Right cardiac atrium (tissue), 5 donors: ENCODE data around the gene NGEF. TPM values are rescaled to one million over a fixed set of nuclear protein-coding genes. Genes with fewer than 3 reads are reported as not detected.

Experiments
- ATAC-seq, 2 donors: fragments of 200-7000 bp; cut with Tn5 transposase; one replicate each; pipeline versions ENCODE4 v1.8.0 to v1.9.1; 2020; ENCODE audit warnings: moderate library complexity in 2 of 2, mild to moderate bottlenecking in 1 of 2
- DNase-seq, 3 donors: peaks; one replicate each; pipeline ENCODE4 v3.0.0-alpha.2; 2020
- H3K27ac ChIP-seq: one replicate; pipeline ENCODE4 v1.5.1; 2013; ENCODE audit warnings: mild to moderate bottlenecking, low read length, control low read depth, moderate library complexity
- H3K27me3 ChIP-seq: one replicate; pipeline ENCODE4 v1.6.1; 2013; ENCODE audit not compliant: control insufficient read depth, insufficient read depth
- H3K4me1 ChIP-seq: one replicate; pipeline ENCODE4 v1.6.1; 2013; ENCODE audit warnings: low read length; ENCODE audit not compliant: control insufficient read depth, insufficient read depth
- H3K4me3 ChIP-seq: one replicate; pipeline ENCODE4 v1.5.1; 2013; ENCODE audit warnings: low read length, control low read depth
- H3K9me3 ChIP-seq: one replicate; pipeline ENCODE4 v1.6.1; 2013; ENCODE audit warnings: low read length; ENCODE audit not compliant: control insufficient read depth
- WGBS: extraction: QIAGEN DNeasy Blood & Tissue Kit; methylation state at CpG from one replicate; pipeline ENCODE4 v1.1.7; 2013; 5-methylcytosine and 5-hydroxymethylcytosine counted together
- intact Hi-C, 4 donors: fragments of 100-400 bp; cut with DNase I; formaldehyde crosslinking; loops; one replicate each; pipeline versions ENCODE4 v1.11.0 to v1.14.0; 2022 to 2023
- polyA plus RNA-seq: library from polyadenylated mRNA; stranded (reverse); fragments of 200-250 nt; gene quantifications from one replicate; pipeline ENCODE4 v1.2.3, GENCODE V29; 2013
- total RNA-seq, 4 donors: library from RNA; stranded (reverse); fragmentation: NEBNext Ultra II Directional; extraction: Animal tissue kit (Norgen Biotek cat#: 25700); gene quantifications; one replicate each; pipeline ENCODE4 v1.2.1, GENCODE V29; 2021
- donor health status: healthy with polysubstance abuse.
- donor health status: DM: no; HTN: yes; CAD: no.
- donor health status: DM: no; HTN: no; CAD: no.
- donor health status: DM: no; HTN: yes; CAD: no; lungs with severe emphysema.
- donor health status: DM: yes; HTN: yes; CAD: no.

The NGEF gene
- total and polyA plus RNA-seq, 5 donors = 1.5 to 4.2 (median 2.7) TPM

DNA sequence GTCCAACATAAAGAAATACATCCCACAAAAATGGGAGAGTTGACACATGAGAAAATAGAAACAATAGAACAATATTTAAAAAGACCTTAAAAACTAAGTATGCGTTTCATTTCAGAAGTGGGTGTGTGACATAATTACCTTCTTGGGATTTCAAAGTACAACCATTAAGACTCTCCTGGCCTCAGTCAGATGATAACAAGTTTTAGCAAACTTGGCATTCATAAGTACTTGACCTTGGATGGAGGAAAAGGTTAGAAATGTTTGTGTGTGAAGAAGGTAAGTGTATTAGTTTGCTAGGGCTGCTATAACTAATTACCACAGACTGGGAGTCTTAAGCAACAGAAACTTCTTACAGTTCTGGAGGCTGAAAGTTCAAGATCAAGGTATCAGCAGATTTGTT lies 4.9 kb upstream of the NGEF start:
- Histone ChIP-seq H3K4me3 (no peak overlapping the region), H3K4me1 (no peaks in the 10 kb centered on the region), H3K27me3 (no peaks in the 10 kb centered on the region), H3K9me3 (no peaks in the 10 kb centered on the region), H3K27ac (no peak overlapping the region)
- WGBS = 96% methylated on average over 1 of the region's 1 CpG
- no peak for ATAC-seq
- DNase-seq = no peak
- intact Hi-C loops = no loop called here

GRCh38 chr2:233015019-233015645 lies 2.1 kb upstream of the NGEF start:
- DNase-seq = no peak
- Histone ChIP-seq H3K27me3 (no peaks in the 10 kb centered on the region), H3K27ac (no peak overlapping the region), H3K4me3 (no peak overlapping the region), H3K9me3 (no peaks in the 10 kb centered on the region), H3K4me1 (no peaks in the 10 kb centered on the region)
- ATAC-seq = no peak
- 90% methylated on average over 1 of the region's 1 CpG for WGBS
- intact Hi-C loops = no loop called here

DNA sequence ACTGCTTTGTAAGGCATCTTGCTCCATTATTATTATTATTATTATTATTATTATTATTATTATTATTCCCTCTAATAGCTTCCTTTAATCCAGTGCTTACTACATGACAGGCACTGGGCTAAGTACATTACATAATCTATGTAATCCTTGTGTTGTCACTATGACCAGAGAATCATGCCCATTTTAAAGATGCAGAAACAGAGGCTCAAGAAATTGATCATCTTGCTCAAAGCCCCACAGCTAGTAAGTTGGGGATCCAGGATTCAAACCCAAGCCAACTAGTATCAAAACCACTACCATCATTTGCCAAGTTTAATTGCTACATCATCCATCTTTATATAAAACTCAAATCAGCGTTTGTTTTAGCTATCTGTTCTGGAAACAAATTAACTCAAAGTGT lies 594 bp upstream of the NGEF start:
- DNase-seq (no peak), ATAC-seq (no peak)
- Histone ChIP-seq H3K27ac (no peak overlapping the region), H3K4me3 (no peak overlapping the region), H3K27me3 (no peaks in the 10 kb centered on the region), H3K4me1 (no peaks in the 10 kb centered on the region), H3K9me3 (no peaks in the 10 kb centered on the region)
- intact Hi-C loops = no loop called here
- WGBS = 85% methylated on average over 1 of the region's 1 CpG

DNA sequence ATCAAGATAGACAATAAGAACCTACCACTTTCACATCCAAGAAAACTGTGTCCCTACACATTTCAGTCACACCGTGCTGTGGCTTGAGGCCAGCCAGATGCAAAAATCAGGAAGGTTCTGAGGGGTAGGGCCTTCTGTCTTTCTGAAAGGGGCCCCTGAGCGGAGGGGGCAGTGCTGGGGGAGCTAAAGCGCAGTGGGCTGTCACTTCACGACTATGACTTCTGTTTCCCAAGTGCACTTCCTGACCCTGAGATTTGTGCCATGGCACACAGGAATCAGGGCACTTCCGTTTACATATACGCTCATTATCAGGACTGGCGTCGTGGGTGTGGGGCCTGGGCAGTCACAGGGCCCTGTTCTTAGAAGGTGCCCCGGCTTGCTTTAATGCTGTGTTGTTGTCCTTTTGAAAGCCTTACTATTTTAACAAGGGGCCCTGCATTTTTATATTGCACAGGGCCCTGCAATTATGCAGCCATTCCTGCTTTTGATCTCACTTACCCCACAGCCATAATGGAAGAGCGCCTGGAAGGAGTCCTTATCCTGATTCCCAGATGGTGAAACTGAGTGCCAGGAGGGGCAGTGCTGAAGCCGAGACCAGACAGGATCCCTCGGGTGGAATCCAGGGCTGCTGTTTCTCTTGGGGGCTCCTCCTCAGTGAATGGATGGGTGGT lies 620 bp downstream of the NGEF start:
- no peaks in the 10 kb centered on the region for H3K4me1 ChIP-seq
- no peak overlapping the region for H3K4me3 ChIP-seq
- DNase-seq (no peak), ATAC-seq (peak; percentile 58 to 61)
- intact Hi-C loops = no loop called here
- WGBS = 57% methylated on average over 12 of the region's 12 CpGs
- no peak overlapping the region for H3K27ac ChIP-seq
- H3K9me3 ChIP-seq = no peaks in the 10 kb centered on the region
- no peaks in the 10 kb centered on the region for H3K27me3 ChIP-seq

- DNase-seq = no peak
- H3K9me3 ChIP-seq = no peaks in the 10 kb centered on the region
- intact Hi-C loops = no loop called here
- no peaks in the 10 kb centered on the region for H3K27me3 ChIP-seq
- no peaks in the 10 kb centered on the region for H3K4me1 ChIP-seq
- 82% methylated on average over 1 of the region's 1 CpG for WGBS
- no peak overlapping the region for H3K4me3 ChIP-seq
- H3K27ac ChIP-seq = no peak overlapping the region
- ATAC-seq = no peak
Observed at GRCh38 chr2:233011702-233012131, 1.3 kb downstream of the NGEF start.

DNA sequence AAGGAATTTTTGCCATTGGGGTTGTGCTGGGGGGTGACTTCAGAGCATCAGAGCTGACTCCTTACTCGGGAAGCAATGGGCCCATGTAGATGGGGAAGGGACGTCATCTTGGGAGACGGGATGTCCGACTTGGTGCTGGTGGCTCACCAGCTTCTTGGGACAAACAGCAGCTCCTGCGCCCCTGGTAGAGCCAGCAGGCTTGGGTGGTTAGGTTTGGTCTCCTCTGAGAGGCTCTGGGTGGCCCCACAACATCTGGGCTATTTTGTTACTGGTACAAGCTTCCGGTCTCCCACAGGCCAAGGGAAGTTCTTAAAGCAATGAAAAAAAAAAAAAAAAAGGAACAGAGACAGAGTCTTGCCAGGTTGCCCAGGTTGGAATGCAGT lies 1.8 kb downstream of the NGEF start:
- Histone ChIP-seq H3K9me3 (no peaks in the 10 kb centered on the region), H3K4me1 (no peaks in the 10 kb centered on the region), H3K27ac (no peak overlapping the region), H3K27me3 (no peaks in the 10 kb centered on the region), H3K4me3 (no peak overlapping the region)
- intact Hi-C loops = no loop called here
- 93% methylated on average over 6 of the region's 6 CpGs for WGBS
- DNase-seq (no peak), ATAC-seq (no peak)

DNA sequence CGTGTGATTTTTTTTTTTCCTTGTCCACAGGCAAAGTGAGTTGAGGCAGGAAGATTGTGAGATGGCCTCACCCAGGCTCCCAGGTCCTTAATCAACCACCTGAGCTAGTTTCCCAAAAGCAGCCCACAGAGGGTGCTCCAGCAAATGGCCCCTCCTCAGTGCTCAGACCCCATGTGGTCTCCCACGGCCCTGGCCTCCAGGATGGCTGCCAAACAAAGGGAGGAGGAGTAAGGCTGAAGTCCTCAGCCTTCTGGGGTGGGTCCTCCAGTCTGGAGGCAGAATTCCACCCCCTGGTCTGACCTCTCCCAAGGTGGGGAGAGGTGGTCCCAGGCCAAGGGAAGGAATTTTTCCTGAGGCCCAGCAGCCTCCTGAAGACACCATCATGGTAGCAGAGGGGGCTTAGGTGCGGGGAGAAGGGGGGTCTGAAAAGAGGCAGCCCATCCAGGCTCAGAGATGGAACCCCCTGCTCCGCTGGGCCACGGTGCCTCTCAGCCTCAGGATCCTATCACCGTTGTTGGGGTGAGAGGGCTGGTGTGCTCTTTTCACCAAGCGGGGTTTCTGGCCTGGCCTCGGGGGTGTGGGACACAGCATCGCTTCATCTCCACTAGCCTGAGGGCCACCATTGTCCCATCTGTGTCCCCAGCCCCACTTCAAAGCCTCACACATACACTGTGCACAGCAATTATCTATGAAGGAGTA lies 2.3 kb downstream of the NGEF start:
- WGBS = 88% methylated on average over 9 of the region's 9 CpGs
- Histone ChIP-seq H3K4me1 (no peaks in the 10 kb centered on the region), H3K27me3 (no peaks in the 10 kb centered on the region), H3K4me3 (no peak overlapping the region), H3K27ac (no peak overlapping the region), H3K9me3 (no peaks in the 10 kb centered on the region)
- intact Hi-C loops = no loop called here
- ATAC-seq (no peak), DNase-seq (no peak)

DNA sequence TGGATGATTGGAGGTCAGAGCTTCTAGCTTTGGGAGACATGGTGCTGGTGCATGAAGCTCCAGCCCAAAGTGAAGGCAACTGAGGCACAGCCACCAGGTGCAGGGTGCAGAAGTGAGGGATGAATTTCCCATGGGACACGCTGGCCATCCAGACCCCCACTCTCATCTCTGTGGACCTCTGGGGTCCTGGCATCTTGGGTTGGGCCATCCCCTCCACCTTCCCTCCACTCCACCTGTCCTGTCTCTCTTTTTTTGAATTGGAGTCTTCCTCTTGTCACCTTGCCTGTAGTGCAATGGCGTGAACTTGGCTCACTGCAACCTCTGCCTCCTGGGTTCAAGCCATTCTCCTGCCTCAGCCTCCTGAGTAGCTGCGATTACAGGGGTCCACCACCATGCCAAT lies 3.4 kb downstream of the NGEF start:
- DNase-seq (no peak), ATAC-seq (no peak)
- H3K27me3 ChIP-seq = no peaks in the 10 kb centered on the region
- no peak overlapping the region for H3K27ac ChIP-seq
- no peaks in the 10 kb centered on the region for H3K4me1 ChIP-seq
- intact Hi-C loops = no loop called here
- no peak overlapping the region for H3K4me3 ChIP-seq
- H3K9me3 ChIP-seq = no peaks in the 10 kb centered on the region
- 95% methylated on average over 3 of the region's 3 CpGs for whole genome bisulfite sequencing

GRCh38 chr2:233007739-233008138 lies 5.3 kb downstream of the NGEF start:
- peak in 1 of 3 donors; percentile 65 for DNase-seq
- Histone ChIP-seq H3K4me3 (no peak overlapping the region), H3K9me3 (no peaks in the 10 kb centered on the region), H3K27ac (no peak overlapping the region), H3K4me1 (no peaks in the 10 kb centered on the region), H3K27me3 (no peaks in the 10 kb centered on the region)
- intact Hi-C loops = no loop called here
- ATAC-seq = no peak
- WGBS = 46% methylated on average over 3 of the region's 3 CpGs

DNA sequence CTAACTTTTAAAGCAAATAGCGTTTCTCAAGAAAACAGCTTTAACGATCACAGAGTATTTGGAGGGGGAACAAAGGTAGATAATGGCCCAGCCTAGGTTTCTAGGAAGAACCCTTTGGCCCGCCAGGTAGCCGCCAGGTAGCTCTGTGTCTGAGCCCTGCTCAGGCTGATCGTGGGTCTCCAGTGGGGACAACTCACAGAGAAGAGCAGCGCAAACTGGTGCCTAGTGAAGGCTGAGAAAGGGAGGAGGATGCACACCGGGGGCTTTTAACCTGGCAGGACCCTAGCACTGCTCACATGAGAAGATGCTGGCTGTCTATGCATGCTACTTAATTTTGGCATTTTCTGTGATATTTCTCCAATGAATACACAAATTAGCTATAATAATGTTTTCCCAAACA lies 5.8 kb downstream of the NGEF start:
- ATAC-seq (no peak), DNase-seq (no peak)
- H3K4me1 ChIP-seq = no peaks in the 10 kb centered on the region
- WGBS = 80% methylated on average over 7 of the region's 7 CpGs
- H3K4me3 ChIP-seq = no peak overlapping the region
- no peaks in the 10 kb centered on the region for H3K27me3 ChIP-seq
- no peak overlapping the region for H3K27ac ChIP-seq
- H3K9me3 ChIP-seq = no peaks in the 10 kb centered on the region
- intact Hi-C loops = no loop called here

- intact Hi-C loops = no loop called here
- no peaks in the 10 kb centered on the region for H3K27me3 ChIP-seq
Observed at GRCh38 chr2:233006648-233007047, 6.4 kb downstream of the NGEF start.

More at GRCh38 chr2:233006648-233007047, 6.4 kb downstream of the NGEF start:
- Histone ChIP-seq H3K27ac (no peak overlapping the region), H3K4me3 (no peak overlapping the region), H3K9me3 (no peaks in the 10 kb centered on the region), H3K4me1 (no peaks in the 10 kb centered on the region)
- ATAC-seq = no peak
- DNase-seq = no peak
- WGBS = 94% methylated on average over 6 of the region's 6 CpGs
